Esophagus muscularis mucosa (tissue), 4 donors: ENCODE data around the gene TAF6. TPM values are rescaled to one million over a fixed set of nuclear protein-coding genes. Genes with fewer than 3 reads are reported as not detected.

Experiments used
- DNase-seq: peaks from one replicate; pipeline ENCODE4 v3.0.0-alpha.2; 2017; ENCODE audit errors: extremely low spot score
- H3K27ac ChIP-seq, 4 donors: fragments of 200-600 bp; sonication (generic); replicated peaks in 1 of 4; 1 replicate in 3 of 4; 2 replicates in 1 of 4; pipeline ENCODE4 v1.5.1; 2016 to 2019; ENCODE audit warnings: mild to moderate bottlenecking in 1 of 4
- H3K27me3 ChIP-seq, 4 donors: fragments of 200-600 bp; sonication (generic); one replicate each; pipeline versions ENCODE4 v1.5.1 to v1.6.0; 2016 to 2019
- H3K36me3 ChIP-seq, 4 donors: fragments of 200-600 bp; sonication (generic); one replicate each; pipeline ENCODE4 v1.5.1; 2016 to 2019
- H3K4me1 ChIP-seq, 4 donors: fragments of 200-600 bp; sonication (generic); one replicate each; pipeline ENCODE4 v1.5.1; 2016 to 2019
- H3K4me3 ChIP-seq, 4 donors: fragments of 200-600 bp; sonication (generic); 1 replicate in 2 of 4; 2 replicates in 2 of 4; pipeline ENCODE4 v1.5.1; 2016 to 2019; ENCODE audit warnings: mild to moderate bottlenecking in 4 of 4, moderate library complexity in 1 of 4
- H3K9me3 ChIP-seq, 4 donors: fragments of 200-600 bp; sonication (generic); 1 replicate in 3 of 4; 2 replicates in 1 of 4; pipeline ENCODE4 v1.5.1; 2016 to 2019
- EP300 ChIP-seq: sonication (generic); formaldehyde crosslinking; IDR thresholded peaks from one replicate; pipeline ENCODE4 v1.6.1; 2017; ENCODE audit warnings: antibody characterized with exemption
- POLR2A ChIP-seq: fragments of 450-650 bp; IDR thresholded peaks from one replicate; pipeline ENCODE4 v1.6.1; 2017; ENCODE audit warnings: antibody characterized with exemption, moderate library complexity, mild to moderate bottlenecking, low read depth
- POLR2AphosphoS5 ChIP-seq, 2 donors: sonication (generic); formaldehyde crosslinking; IDR thresholded peaks; one replicate each; pipeline ENCODE4 v1.6.1; 2017; ENCODE audit warnings: antibody characterized with exemption in 2 of 2
- WGBS: methylation state at CpG from one replicate; pipeline ENCODE4 v1.1.5; 2018; 5-methylcytosine and 5-hydroxymethylcytosine counted together
- intact Hi-C: fragments of 100-400 bp; cut with DNase I; formaldehyde crosslinking; loops from one replicate; pipeline ENCODE4 v1.15.1; 2023
- total RNA-seq, 4 donors: library from RNA; depleted of rRNA; stranded (reverse); fragments of >200 nt; gene quantifications; one replicate each; pipeline versions ENCODE4 v1.1.0 to v1.2.1, GENCODE V29; 2016
- TF ChIP-seq, protein P1 (sequence below), 3 experiments: fragments of 200-600 bp in 2 of 3; fragments of 450-650 bp in 1 of 3; sonication (generic) in 2 of 3; IDR thresholded peaks; one replicate each; pipeline ENCODE4 v1.5.1; 2017 to 2019; ENCODE audit warnings: antibody characterized with exemption in 3 of 3, mild to moderate bottlenecking in 2 of 3, moderate library complexity in 1 of 3

Gene TAF6
- total RNA-seq, 4 donors from 2014 or later, result 48.5 to 92.1 (median 77.8) TPM

DNA sequence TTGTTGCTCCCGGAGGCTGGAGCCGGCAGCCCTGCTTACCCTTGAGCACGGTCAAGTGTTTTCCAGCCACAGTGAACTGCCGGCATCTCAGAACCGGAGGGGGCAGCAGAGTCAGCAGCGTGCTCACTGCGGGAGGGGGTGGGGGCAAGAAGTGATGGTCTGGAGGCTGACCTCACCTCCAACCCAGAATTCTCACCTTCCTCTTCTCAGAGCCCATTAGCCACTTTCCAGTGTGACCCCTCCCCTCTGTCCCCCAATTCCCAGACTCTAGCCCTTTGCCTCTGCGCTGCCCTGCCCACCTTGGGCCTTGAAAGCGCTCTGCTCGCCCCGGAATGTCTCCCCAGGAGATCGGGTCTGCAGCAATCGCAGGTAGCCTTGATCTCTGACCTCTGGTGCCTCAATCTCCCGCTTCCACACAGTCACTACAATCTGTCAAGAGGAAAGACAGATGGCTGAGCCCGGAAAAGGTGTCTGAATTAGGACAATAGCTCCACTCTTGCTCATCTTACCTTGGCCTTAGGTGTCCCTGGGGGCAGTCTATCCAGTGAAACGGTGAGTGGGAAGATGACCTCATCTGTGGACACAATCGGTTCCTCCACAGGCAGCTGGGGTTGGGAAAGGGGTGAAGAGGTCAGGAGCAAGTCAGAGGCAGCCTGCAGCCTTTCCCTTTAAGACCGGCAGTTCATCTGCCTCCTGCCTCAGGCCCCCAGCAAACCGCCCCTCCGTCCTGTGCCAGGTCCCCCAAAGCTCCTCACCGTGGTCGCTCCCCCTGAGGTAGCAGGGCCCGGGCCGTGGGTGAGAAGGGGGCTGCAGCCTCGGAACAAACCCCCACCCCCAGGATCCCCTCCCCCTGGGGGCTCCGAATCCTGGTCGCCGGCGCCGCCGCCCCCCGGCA, 38.4 kb upstream of the TAF6 start:
- H3K9me3 ChIP-seq, result no peaks in the 10 kb centered on the region
- 23% methylated on average over 17 of the region's 32 CpGs for WGBS
- H3K36me3 ChIP-seq, result peaks cover 19 to 44% (median 40%) of the 10 kb centered on the region in 4 donors
- H3K27me3 ChIP-seq, result no peaks in the 10 kb centered on the region
- peak overlapping the region; percentile 77 to 89 (median 83) for H3K27ac ChIP-seq
- DNase-seq, result no peak
- peak overlapping the region; percentile 84 to 97 (median 92) for H3K4me3 ChIP-seq
- peaks cover 17 to 56% (median 29%) of the 10 kb centered on the region in 4 donors for H3K4me1 ChIP-seq
- no peak for TF ChIP-seq EP300
- no peak for TF ChIP-seq POLR2AphosphoS5 (IDR thresholded peaks at IDR 0.05)
- TF ChIP-seq, protein P1, sequence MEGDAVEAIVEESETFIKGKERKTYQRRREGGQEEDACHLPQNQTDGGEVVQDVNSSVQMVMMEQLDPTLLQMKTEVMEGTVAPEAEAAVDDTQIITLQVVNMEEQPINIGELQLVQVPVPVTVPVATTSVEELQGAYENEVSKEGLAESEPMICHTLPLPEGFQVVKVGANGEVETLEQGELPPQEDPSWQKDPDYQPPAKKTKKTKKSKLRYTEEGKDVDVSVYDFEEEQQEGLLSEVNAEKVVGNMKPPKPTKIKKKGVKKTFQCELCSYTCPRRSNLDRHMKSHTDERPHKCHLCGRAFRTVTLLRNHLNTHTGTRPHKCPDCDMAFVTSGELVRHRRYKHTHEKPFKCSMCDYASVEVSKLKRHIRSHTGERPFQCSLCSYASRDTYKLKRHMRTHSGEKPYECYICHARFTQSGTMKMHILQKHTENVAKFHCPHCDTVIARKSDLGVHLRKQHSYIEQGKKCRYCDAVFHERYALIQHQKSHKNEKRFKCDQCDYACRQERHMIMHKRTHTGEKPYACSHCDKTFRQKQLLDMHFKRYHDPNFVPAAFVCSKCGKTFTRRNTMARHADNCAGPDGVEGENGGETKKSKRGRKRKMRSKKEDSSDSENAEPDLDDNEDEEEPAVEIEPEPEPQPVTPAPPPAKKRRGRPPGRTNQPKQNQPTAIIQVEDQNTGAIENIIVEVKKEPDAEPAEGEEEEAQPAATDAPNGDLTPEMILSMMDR (IDR thresholded peaks at IDR 0.05), result peak in 1 of 3 experiments; percentile 2
- no peak for TF ChIP-seq POLR2A
- intact Hi-C loops, result no loop called here

DNA sequence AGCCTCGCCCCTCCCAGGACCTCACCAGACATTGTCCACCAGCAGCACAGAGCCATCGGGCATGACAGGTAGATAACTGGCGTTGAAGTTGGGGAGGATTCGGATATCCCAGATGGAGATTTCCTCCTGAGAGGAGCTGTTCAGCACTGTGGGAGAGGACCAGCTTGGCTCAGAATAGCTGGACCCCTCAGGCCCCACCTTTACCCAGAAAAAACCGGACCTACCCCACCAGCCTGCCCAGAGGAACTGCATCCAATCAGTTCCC, 37.8 kb upstream of the TAF6 start:
- 72% methylated on average over 4 of the region's 5 CpGs for WGBS
- H3K4me1 ChIP-seq, result peaks cover 17 to 56% (median 29%) of the 10 kb centered on the region in 4 donors
- no peak for DNase-seq
- intact Hi-C loops, result no loop called here
- peak overlapping the region in 2 of 4 donors; percentile 90 to 94 for H3K4me3 ChIP-seq
- H3K27me3 ChIP-seq, result no peaks in the 10 kb centered on the region
- H3K36me3 ChIP-seq, result peaks cover 19 to 49% (median 40%) of the 10 kb centered on the region in 4 donors
- peak overlapping the region; percentile 77 to 89 (median 83) for H3K27ac ChIP-seq
- H3K9me3 ChIP-seq, result no peaks in the 10 kb centered on the region
- TF ChIP-seq POLR2AphosphoS5 (IDR thresholded peaks at IDR 0.05) (no peak), POLR2A (no peak), EP300 (no peak)
- TF ChIP-seq, protein P1 (IDR thresholded peaks at IDR 0.05), result no peak

DNA sequence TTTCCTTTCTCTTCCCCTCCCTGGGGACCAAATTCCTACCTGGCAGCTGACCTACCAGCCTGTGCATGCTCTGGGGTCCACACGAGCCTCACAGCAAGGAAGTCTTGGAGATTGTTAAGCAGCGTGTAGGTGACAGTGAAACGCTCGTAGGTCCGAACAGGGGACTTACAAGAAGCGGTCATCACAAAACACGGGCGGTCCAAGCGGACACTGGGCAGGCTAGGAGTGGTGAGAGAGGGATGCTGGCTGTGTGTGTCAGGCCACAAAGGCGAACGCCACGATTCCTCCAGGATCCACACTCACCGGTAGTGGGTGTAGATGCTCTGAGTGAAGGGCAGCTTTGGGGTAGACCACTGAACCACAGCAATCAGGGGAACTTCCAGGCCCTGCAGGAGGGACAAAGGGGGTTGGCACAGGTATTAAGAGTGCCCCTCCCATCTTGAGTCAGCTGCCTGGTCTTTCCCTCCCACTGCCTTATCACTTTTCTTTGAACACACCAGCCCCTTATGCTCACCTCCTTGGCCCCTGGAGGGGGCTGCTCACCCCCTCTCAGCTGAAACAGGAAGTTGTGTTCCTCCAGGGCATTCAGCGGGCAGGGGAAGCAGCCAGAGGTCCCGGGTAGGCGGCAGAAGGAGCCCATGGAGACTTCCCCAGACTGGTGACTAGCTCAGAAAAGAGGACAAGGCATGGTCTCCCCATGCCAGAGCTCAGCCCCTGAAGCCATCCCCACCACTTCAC, 37.3 kb upstream of the TAF6 start:
- WGBS, result 77% methylated on average over 16 of the region's 16 CpGs
- DNase-seq, result no peak

DNA sequence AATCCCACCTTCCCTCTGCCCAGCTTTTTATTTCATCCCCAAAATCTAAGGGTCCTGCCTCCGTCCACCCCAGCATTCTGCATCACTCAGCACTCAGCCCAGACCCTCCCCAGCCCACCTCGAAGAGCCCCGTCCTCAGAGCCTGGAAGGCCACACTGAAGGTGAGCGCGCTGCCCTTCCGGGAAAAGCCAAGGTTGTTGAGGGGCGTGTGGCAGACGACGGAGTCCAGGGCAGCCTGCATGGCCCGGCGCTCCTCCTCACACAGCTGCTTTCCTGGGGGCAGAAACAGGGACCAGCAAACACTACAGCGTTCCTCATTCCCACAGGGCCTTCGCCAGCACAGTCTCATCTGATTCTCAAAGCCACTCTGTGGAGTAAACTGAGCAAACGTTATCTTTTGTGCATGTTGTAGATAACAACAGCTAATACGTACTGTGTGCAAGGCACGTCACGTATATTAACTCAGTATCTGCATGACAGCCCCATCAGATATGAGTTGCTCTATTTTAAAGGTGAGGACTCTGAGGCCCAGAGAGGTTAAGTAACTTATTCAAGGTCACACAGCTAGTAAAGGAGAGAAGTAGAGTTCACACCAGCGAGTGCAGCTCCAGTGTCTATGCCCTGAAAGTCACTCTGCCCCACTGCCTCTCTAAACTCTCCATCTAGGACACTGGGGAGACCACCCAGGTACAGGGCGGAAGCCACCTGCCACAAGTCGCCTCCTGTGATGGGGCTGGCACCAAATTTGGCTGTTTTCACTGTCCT, 36.6 kb upstream of the TAF6 start:
- TF ChIP-seq POLR2A (no peak), POLR2AphosphoS5 (IDR thresholded peaks at IDR 0.05) (no peak), EP300 (no peak)
- TF ChIP-seq, protein P1 (IDR thresholded peaks at IDR 0.05), result no peak
- H3K36me3 ChIP-seq, result peaks cover 19 to 61% (median 40%) of the 10 kb centered on the region in 4 donors
- no peaks in the 10 kb centered on the region for H3K27me3 ChIP-seq
- WGBS, result 79% methylated on average over 15 of the region's 20 CpGs
- no peak for DNase-seq
- H3K9me3 ChIP-seq, result no peaks in the 10 kb centered on the region
- peaks cover 17 to 57% (median 30%) of the 10 kb centered on the region in 4 donors for H3K4me1 ChIP-seq
- no peak overlapping the region for H3K4me3 ChIP-seq
- no peak overlapping the region for H3K27ac ChIP-seq
- intact Hi-C loops, result no loop called here

More for the DNA sequence above, 37.3 kb upstream of the TAF6 start:
- H3K36me3 ChIP-seq, result peaks cover 19 to 54% (median 40%) of the 10 kb centered on the region in 4 donors
- no peak overlapping the region for H3K4me3 ChIP-seq
- TF ChIP-seq EP300 (no peak), POLR2AphosphoS5 (IDR thresholded peaks at IDR 0.05) (no peak), POLR2A (no peak)
- TF ChIP-seq, protein P1 (IDR thresholded peaks at IDR 0.05), result no peak
- H3K27ac ChIP-seq, result peak overlapping the region in 3 of 4 donors; percentile 77 to 89 (median 80)
- H3K4me1 ChIP-seq, result peaks cover 17 to 56% (median 29%) of the 10 kb centered on the region in 4 donors
- H3K27me3 ChIP-seq, result no peaks in the 10 kb centered on the region
- H3K9me3 ChIP-seq, result no peaks in the 10 kb centered on the region
- intact Hi-C loops, result no loop called here
